ENCODE results near the gene PRG3.
"Not testable (repeated sequence)": the region's sequence is repeated elsewhere in the genome, so short reads cannot be mapped to it uniquely, and the experiment has no call there.

Gene PRG3

DNA sequence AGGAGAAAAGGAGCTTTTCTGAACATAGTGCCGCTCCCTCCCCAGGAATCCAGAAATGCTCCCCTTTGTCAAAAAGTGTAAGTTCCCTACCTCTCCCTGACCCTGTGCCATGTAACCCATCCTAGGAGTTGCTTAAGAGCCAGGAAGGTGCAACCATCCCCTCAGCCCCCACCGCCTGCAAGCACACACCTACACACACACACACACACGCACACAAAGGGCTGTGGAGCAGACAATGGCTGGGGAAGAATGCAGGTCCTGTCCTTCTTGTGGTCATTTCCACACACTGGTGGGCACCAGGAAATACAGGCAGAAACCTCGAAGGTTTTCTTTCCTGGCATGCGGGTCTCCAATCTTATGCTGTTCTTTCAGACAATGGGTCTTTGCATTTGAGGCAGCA is 41.6 kb downstream of the PRG3 start:
- Histone ChIP-seq H3K79me2 (ENCODE audit: low read length) (peaks cover 19% of the 10 kb centered on the region), H3K36me3 (replicated peaks; ENCODE audit: low read depth, low read length) (peaks cover 3% of the 10 kb centered on the region), H4K20me1 (ENCODE audit: insufficient read depth, low read length) (no peaks in the 10 kb centered on the region), H3K27ac (ENCODE audit: low read length) (no peak overlapping the region), H3K9me3 (ENCODE audit: insufficient read depth, low read length) (no peaks in the 10 kb centered on the region), H2AFZ (ENCODE audit: low read depth, low read length) (no peak overlapping the region), H3K4me3 (ENCODE audit: low read length) (no peak overlapping the region), H3K27me3 (ENCODE audit: low read depth, low read length) (peaks cover 13% of the 10 kb centered on the region; the same call in 1 of the 2 replicates), H3K4me1 (ENCODE audit: low read length) (peaks cover 34% of the 10 kb centered on the region), H3K9ac (ENCODE audit: low read length) (no peak overlapping the region), H3K4me2 (ENCODE audit: low read length) (no peak overlapping the region)
- TF ChIP-seq EZH2phosphoT487 (IDR thresholded peaks at IDR 0.05; ENCODE audit: low read depth), result no peak
- TF ChIP-seq, protein P1, sequence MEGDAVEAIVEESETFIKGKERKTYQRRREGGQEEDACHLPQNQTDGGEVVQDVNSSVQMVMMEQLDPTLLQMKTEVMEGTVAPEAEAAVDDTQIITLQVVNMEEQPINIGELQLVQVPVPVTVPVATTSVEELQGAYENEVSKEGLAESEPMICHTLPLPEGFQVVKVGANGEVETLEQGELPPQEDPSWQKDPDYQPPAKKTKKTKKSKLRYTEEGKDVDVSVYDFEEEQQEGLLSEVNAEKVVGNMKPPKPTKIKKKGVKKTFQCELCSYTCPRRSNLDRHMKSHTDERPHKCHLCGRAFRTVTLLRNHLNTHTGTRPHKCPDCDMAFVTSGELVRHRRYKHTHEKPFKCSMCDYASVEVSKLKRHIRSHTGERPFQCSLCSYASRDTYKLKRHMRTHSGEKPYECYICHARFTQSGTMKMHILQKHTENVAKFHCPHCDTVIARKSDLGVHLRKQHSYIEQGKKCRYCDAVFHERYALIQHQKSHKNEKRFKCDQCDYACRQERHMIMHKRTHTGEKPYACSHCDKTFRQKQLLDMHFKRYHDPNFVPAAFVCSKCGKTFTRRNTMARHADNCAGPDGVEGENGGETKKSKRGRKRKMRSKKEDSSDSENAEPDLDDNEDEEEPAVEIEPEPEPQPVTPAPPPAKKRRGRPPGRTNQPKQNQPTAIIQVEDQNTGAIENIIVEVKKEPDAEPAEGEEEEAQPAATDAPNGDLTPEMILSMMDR (IDR thresholded peaks at IDR 0.05; ENCODE audit: low read depth, low read length), result no peak

DNA sequence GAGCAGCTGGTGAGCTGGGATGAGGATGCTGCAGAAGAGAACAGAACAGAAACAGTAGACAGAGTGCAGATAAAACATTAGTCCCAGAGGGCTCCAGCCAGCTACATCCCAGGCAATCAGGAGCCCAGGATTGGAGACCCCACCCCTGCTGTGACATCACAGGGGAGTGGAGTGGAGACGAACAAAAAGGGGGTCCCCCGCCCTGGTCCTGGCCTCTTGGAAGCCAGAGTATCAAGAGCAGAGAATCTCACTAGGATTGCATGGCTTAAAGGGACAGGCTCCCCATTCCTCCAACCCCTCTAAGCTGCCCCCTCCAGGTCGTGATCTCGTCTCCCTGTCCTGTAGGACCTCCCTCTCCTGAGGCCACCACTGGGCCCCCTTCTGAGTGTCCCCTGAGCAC is 42.8 kb downstream of the PRG3 start, which contains the start of gene P2RX3:
Gene P2RX3 (plus strand): TSS at position 211 of the 400 bp plus-strand sequence. CDS start 199 bp downstream, outside the sequence.
- H3K27ac ChIP-seq (ENCODE audit: low read length), result no peak within 1 kb of the TSS
- no peak within 1 kb of the TSS for H3K9ac ChIP-seq (ENCODE audit: low read length)
- peaks cover 28% of the 10 kb centered on the region for H3K4me1 ChIP-seq (ENCODE audit: low read length)
- H4K20me1 ChIP-seq (ENCODE audit: insufficient read depth, low read length), result no peaks in the 10 kb centered on the region
- no peaks in the 10 kb centered on the region for H3K9me3 ChIP-seq (ENCODE audit: insufficient read depth, low read length)
- H3K4me2 ChIP-seq (ENCODE audit: low read length), result no peak within 1 kb of the TSS
- H3K4me3 ChIP-seq (ENCODE audit: low read length), result no peak within 1 kb of the TSS
- TF ChIP-seq EZH2phosphoT487 (IDR thresholded peaks at IDR 0.05; ENCODE audit: low read depth), result no peak
- TF ChIP-seq, protein P1 (IDR thresholded peaks at IDR 0.05; ENCODE audit: low read depth, low read length), result no peak
- peaks cover 31% of the 10 kb centered on the region for H3K79me2 ChIP-seq (ENCODE audit: low read length)
- no peak within 1 kb of the TSS for H2AFZ ChIP-seq (ENCODE audit: low read depth, low read length)
- H3K27me3 ChIP-seq (ENCODE audit: low read depth, low read length), result peaks cover 13% of the 10 kb centered on the region; the same call in 1 of the 2 replicates
- H3K36me3 ChIP-seq (replicated peaks; ENCODE audit: low read depth, low read length), result peaks cover 15% of the 10 kb centered on the region

DNA sequence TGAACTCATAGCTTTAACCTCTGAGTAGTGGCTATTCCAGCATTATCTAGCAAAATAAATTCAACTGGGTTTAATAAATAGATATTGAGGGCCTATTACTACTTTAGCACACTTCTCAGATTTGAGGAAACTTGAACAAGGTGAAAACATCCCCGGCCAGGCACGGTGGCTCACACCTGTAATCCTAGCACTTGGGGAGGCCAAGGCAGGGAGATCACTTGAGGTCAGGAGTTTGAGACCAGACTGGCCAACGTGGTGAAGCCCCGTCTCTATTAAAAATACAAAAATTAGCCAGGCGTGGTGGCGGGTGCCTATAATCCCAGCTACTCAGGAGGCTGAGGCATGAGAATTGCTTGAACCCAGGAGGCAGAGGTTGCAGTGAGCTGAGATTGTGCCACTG is 44.1 kb downstream of the PRG3 start:
- Histone ChIP-seq H3K27me3 (ENCODE audit: low read depth, low read length) (peaks cover 13% of the 10 kb centered on the region; the same call in 1 of the 2 replicates), H3K4me1 (ENCODE audit: low read length) (peaks cover 28% of the 10 kb centered on the region), H3K36me3 (replicated peaks; ENCODE audit: low read depth, low read length) (peaks cover 28% of the 10 kb centered on the region), H3K79me2 (ENCODE audit: low read length) (peaks cover 44% of the 10 kb centered on the region)
- not testable (repeated sequence) for H3K9ac ChIP-seq (ENCODE audit: low read length); H3K4me3 ChIP-seq (ENCODE audit: low read length); H2AFZ ChIP-seq (ENCODE audit: low read depth, low read length); H3K27ac ChIP-seq (ENCODE audit: low read length); H3K4me2 ChIP-seq (ENCODE audit: low read length); H3K9me3 ChIP-seq (ENCODE audit: insufficient read depth, low read length); H4K20me1 ChIP-seq (ENCODE audit: insufficient read depth, low read length)

DNA sequence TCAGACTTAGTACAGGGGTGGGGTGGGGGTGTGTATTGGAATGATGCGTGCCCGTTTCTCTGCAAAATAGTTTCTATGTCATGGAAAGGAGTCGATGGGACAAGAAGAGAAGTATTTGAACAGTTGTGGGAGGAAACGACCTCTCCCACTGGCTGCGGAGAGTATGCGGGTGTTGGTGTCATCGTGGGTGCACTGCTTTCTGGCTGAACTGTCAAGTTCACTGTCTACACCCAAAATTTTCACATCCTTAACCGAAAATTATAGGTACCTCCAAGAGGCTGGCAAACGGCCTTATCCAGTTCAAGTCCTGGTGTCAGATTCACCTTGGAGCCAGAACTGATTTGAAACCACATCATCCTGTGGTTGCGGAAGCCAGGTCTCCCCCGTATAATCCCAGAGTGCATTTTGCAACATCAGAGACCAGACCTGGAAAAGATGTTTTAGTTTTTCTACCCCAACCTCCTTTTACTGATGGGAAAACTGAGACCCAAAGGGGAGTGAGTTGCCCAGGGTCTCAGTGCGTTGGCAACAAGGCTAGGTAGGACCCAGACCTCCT is 44.8 kb downstream of the PRG3 start:
- no peak for TF ChIP-seq EZH2phosphoT487 (IDR thresholded peaks at IDR 0.05; ENCODE audit: low read depth)

DNA sequence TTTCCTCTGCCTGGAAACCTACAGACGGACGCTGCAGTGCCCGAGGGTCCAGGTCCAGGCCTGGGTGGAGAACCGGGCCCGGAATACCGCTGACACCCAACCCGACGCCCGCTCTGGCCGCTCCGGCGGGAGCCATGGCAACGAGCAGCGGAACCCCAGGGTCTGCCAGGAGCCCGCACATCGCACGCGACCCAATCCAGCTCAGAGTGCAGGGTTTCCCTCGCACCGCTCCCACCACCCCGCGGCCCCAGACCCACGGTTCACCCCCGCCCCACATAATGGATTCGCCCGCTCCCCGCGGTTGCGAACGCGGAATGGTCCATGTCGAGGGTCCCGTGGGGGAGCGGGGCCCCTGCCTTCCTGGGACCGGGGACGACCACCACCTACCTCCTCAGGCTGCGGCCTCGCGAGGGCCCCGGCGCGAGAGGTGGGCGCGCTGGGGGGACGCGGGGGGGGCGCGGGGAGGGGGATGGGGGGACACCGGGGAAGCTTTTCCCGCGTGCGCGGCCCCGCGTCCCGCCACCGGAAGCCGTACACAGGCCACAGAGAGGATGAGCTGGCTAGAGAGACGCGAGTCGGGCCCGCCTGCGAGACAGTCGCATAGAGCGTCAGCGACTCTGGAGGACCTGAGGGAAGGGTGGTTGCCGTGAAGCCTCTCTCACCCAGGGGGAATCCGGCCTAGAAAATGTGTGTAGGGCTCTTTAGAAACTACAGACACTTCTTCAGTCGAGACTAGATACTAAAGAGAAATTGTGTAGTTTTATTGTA is 45.4 kb downstream of the PRG3 start, which contains the start of gene SSRP1:
Gene SSRP1 (minus strand): TSS at position 550 of the 768 bp plus-strand sequence. CDS start 771 bp downstream, outside the sequence.
- TF ChIP-seq, protein P1 (IDR thresholded peaks at IDR 0.05; ENCODE audit: low read depth, low read length), result peak; percentile 31; the same call in 1 of the 2 replicates
- no peak for TF ChIP-seq EZH2phosphoT487 (IDR thresholded peaks at IDR 0.05; ENCODE audit: low read depth)
- peak within 1 kb of the TSS; percentile 98 for H3K4me2 ChIP-seq (ENCODE audit: low read length)
- H3K79me2 ChIP-seq (ENCODE audit: low read length), result peaks cover 57% of the 10 kb centered on the region
- H3K27me3 ChIP-seq (ENCODE audit: low read depth, low read length), result peaks cover 13% of the 10 kb centered on the region; the same call in 1 of the 2 replicates
- no peaks in the 10 kb centered on the region for H4K20me1 ChIP-seq (ENCODE audit: insufficient read depth, low read length)
- H3K9ac ChIP-seq (ENCODE audit: low read length), result peak within 1 kb of the TSS; percentile 89
- H3K4me3 ChIP-seq (ENCODE audit: low read length), result peak within 1 kb of the TSS; percentile 85
- H2AFZ ChIP-seq (ENCODE audit: low read depth, low read length), result peak within 1 kb of the TSS; percentile 94
- peaks cover 41% of the 10 kb centered on the region for H3K36me3 ChIP-seq (replicated peaks; ENCODE audit: low read depth, low read length)
- H3K9me3 ChIP-seq (ENCODE audit: insufficient read depth, low read length), result no peaks in the 10 kb centered on the region
- H3K27ac ChIP-seq (ENCODE audit: low read length), result peak within 1 kb of the TSS; percentile 66
- peaks cover 23% of the 10 kb centered on the region for H3K4me1 ChIP-seq (ENCODE audit: low read length)

More for the DNA sequence above, 44.8 kb downstream of the PRG3 start:
- Histone ChIP-seq H2AFZ (ENCODE audit: low read depth, low read length) (peak overlapping the region; percentile 94), H3K9ac (ENCODE audit: low read length) (peak overlapping the region; percentile 89), H3K9me3 (ENCODE audit: insufficient read depth, low read length) (no peaks in the 10 kb centered on the region), H3K4me3 (ENCODE audit: low read length) (peak overlapping the region; percentile 85), H3K4me2 (ENCODE audit: low read length) (peak overlapping the region; percentile 94), H4K20me1 (ENCODE audit: insufficient read depth, low read length) (no peaks in the 10 kb centered on the region), H3K4me1 (ENCODE audit: low read length) (peaks cover 26% of the 10 kb centered on the region), H3K27me3 (ENCODE audit: low read depth, low read length) (peaks cover 13% of the 10 kb centered on the region; the same call in 1 of the 2 replicates), H3K36me3 (replicated peaks; ENCODE audit: low read depth, low read length) (peaks cover 34% of the 10 kb centered on the region), H3K79me2 (ENCODE audit: low read length) (peaks cover 50% of the 10 kb centered on the region), H3K27ac (ENCODE audit: low read length) (peak overlapping the region; percentile 51)
